Spleen (tissue), 7 donors: ENCODE results near the gene UBR2.

Experiments used
- POLR2A ChIP-seq, 3 donors: fragments of 450-650 bp; IDR thresholded peaks; one replicate each; pipeline ENCODE4 v1.5.1; 2017; ENCODE audit warnings: antibody characterized with exemption in 3 of 3, mild to moderate bottlenecking in 1 of 3
- POLR2AphosphoS5 ChIP-seq, 3 donors: sonication (generic); formaldehyde crosslinking; IDR thresholded peaks; one replicate each; pipeline ENCODE4 v1.5.1; 2017; ENCODE audit warnings: antibody characterized with exemption in 3 of 3
- TF ChIP-seq, protein P1 (sequence below), 11 experiments: fragments of 200-600 bp in 7 of 11; fragments of 450-650 bp in 4 of 11; sonication (generic) in 4 of 11; IDR thresholded peaks in 8 of 11; conservative IDR thresholded peaks in 3 of 11; 1 replicate in 7 of 11; 2 replicates in 4 of 11; pipeline versions ENCODE4 v1.4.0 to v1.8.0; 2016 to 2021; ENCODE audit warnings: antibody characterized with exemption in 11 of 11, inconsistent platforms in 4 of 11, mild to moderate bottlenecking in 1 of 11
- donor health status: DM: no; HTN: no; CAD: no; lungs with moderate emphysema.
- donor health status: DM: no; HTN: no; CAD: no.
- donor health status: DM: no; HTN: no; CAD: no.

- TF ChIP-seq, protein P1, sequence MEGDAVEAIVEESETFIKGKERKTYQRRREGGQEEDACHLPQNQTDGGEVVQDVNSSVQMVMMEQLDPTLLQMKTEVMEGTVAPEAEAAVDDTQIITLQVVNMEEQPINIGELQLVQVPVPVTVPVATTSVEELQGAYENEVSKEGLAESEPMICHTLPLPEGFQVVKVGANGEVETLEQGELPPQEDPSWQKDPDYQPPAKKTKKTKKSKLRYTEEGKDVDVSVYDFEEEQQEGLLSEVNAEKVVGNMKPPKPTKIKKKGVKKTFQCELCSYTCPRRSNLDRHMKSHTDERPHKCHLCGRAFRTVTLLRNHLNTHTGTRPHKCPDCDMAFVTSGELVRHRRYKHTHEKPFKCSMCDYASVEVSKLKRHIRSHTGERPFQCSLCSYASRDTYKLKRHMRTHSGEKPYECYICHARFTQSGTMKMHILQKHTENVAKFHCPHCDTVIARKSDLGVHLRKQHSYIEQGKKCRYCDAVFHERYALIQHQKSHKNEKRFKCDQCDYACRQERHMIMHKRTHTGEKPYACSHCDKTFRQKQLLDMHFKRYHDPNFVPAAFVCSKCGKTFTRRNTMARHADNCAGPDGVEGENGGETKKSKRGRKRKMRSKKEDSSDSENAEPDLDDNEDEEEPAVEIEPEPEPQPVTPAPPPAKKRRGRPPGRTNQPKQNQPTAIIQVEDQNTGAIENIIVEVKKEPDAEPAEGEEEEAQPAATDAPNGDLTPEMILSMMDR (IDR thresholded peaks at IDR 0.05 in 8 of 11, conservative IDR thresholded peaks at IDR 0.05 in 3 of 11) = no peak
- TF ChIP-seq POLR2AphosphoS5 (IDR thresholded peaks at IDR 0.05) = no peak
- no peak for TF ChIP-seq POLR2A (IDR thresholded peaks at IDR 0.05)
Measured at GRCh38 chr6:42696526-42697267, 132.9 kb downstream of the UBR2 start.
